Cerebellar cortex (tissue), 1 donor: ENCODE data around the gene LEMD2.
A peak's percentile ranks its signal among the peaks of the same experiment; 100 is the strongest.

Experiments used
- DNase-seq: peaks from one replicate; pipeline ENCODE4 v3.0.0-alpha.2; 2015; ENCODE audit warnings: low spot score

Gene LEMD2

GRCh38 chr6:33794910-33795623, 6.1 kb upstream of the LEMD2 start:
- no peak for DNase-seq

GRCh38 chr6:33792981-33793380, 4.1 kb upstream of the LEMD2 start:
- DNase-seq, result no peak

GRCh38 chr6:33791620-33792019, 2.7 kb upstream of the LEMD2 start:
- DNase-seq, result no peak

- DNase-seq, result no peak
These were observed 2.0 kb upstream of the LEMD2 start for GRCh38 chr6:33790910-33791309.

GRCh38 chr6:33790379-33790778, 1.4 kb upstream of the LEMD2 start:
- no peak for DNase-seq

GRCh38 chr6:33789550-33789895, 593 bp upstream of the LEMD2 start:
- DNase-seq, result no peak

- DNase-seq, result peak; percentile 52
These were observed 806 bp downstream of the LEMD2 start for GRCh38 chr6:33787954-33788693.

- DNase-seq, result no peak
These were observed 1.5 kb downstream of the LEMD2 start for GRCh38 chr6:33787346-33787953.

- DNase-seq, result no peak
These were observed 2.2 kb downstream of the LEMD2 start for GRCh38 chr6:33786736-33787135.

GRCh38 chr6:33785778-33786177, 3.2 kb downstream of the LEMD2 start:
- DNase-seq, result no peak

GRCh38 chr6:33784787-33785186, 4.1 kb downstream of the LEMD2 start:
- no peak for DNase-seq

- DNase-seq, result no peak
These were observed 5.0 kb downstream of the LEMD2 start for GRCh38 chr6:33783781-33784520.

GRCh38 chr6:33782561-33782960, 6.4 kb downstream of the LEMD2 start:
- no peak for DNase-seq

GRCh38 chr6:33781131-33781975, 7.6 kb downstream of the LEMD2 start:
- DNase-seq, result peak; percentile 53

GRCh38 chr6:33779895-33780294, 9.0 kb downstream of the LEMD2 start:
- no peak for DNase-seq

GRCh38 chr6:33779290-33779689, 9.6 kb downstream of the LEMD2 start:
- no peak for DNase-seq

- no peak for DNase-seq
These were observed 10.3 kb downstream of the LEMD2 start for GRCh38 chr6:33778444-33779121.

GRCh38 chr6:33777398-33778388, 11.2 kb downstream of the LEMD2 start:
- no peak for DNase-seq

- DNase-seq, result no peak
These were observed 12.2 kb downstream of the LEMD2 start for GRCh38 chr6:33776764-33777163.

- no peak for DNase-seq
These were observed 12.7 kb downstream of the LEMD2 start for GRCh38 chr6:33776186-33776585.
